ENCODE results near the gene CPNE4.

Gene CPNE4

DNA sequence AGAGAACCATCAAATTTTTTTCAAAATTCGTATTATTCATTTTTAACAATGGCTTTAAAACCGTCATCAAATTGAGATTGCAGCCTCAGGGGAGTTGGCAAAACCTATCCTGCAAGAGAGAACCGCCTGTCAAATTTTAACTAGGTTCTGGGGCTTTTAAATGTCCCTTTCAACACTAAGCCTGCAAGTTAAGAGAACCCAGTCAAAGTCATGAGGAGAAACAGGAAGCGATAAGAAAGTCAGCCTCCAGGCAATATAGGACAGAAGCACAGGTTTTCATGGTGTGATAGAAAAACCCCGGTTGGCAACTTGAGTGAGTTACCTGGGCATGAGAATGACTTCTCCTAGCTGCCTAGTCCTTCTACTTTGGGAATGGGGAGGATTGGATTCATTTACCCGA is 59.8 kb downstream of the CPNE4 start:
- TF ChIP-seq, protein P1, sequence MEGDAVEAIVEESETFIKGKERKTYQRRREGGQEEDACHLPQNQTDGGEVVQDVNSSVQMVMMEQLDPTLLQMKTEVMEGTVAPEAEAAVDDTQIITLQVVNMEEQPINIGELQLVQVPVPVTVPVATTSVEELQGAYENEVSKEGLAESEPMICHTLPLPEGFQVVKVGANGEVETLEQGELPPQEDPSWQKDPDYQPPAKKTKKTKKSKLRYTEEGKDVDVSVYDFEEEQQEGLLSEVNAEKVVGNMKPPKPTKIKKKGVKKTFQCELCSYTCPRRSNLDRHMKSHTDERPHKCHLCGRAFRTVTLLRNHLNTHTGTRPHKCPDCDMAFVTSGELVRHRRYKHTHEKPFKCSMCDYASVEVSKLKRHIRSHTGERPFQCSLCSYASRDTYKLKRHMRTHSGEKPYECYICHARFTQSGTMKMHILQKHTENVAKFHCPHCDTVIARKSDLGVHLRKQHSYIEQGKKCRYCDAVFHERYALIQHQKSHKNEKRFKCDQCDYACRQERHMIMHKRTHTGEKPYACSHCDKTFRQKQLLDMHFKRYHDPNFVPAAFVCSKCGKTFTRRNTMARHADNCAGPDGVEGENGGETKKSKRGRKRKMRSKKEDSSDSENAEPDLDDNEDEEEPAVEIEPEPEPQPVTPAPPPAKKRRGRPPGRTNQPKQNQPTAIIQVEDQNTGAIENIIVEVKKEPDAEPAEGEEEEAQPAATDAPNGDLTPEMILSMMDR (IDR thresholded peaks at IDR 0.05): no peak

DNA sequence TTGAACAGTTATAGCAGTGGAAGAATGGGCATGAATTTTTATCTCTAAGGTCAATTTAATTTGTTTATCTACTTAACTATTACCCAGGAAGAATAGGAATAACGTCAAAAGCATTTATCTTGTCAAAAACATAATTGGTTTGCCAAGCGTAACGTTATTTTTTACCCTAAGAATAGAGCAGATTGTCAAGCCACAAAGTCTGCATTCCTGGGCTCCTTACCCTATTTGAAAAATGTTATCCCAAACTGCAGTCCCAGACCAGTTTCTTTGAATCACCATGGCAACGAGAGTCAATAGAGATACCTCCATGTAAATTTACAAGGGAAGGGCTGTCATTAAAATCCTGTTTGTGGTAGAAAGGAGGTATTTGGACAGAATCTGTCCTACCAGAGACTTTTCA is 61.1 kb downstream of the CPNE4 start:
- TF ChIP-seq, protein P1 (IDR thresholded peaks at IDR 0.05): no peak

DNA sequence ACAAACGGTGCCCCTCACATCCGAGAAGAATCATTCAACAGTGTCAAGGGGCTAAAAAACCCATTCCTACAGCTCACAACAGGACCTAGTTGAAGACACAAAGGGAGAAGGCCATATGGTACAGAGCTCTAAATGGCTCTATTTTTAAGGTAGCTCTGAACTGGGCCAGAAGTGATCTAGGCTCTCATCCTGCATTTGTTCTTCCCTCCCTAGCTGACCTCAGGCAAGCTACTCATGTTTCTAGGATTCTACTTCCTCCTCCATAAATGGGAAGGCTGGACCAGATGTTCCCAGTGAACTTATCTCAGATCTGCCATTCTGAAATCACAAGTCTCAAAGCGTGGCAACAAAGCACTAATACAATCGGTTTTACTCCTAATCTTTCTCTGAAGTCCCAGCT is 62.3 kb downstream of the CPNE4 start:
- TF ChIP-seq, protein P1 (IDR thresholded peaks at IDR 0.05): no peak

DNA sequence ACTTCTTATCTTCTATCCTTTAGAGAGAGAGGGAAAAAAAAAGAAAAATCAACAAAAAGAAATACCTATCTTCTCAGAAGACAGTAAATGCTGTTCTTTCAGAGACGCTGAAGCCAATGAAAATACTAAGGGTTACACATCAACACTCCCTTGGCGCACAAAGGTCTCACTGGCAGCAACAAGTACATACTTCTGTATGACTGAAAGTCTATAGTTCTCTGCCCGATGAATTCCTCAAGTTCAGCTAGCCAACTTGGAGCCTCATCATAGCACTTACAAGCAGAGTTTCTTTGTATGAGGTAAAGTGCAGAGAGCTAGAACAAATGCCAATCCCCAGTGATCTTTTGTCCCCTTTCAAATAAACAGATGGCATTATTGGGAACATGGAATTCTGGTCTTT is 62.7 kb downstream of the CPNE4 start:
- TF ChIP-seq, protein P1 (IDR thresholded peaks at IDR 0.05): no peak

DNA sequence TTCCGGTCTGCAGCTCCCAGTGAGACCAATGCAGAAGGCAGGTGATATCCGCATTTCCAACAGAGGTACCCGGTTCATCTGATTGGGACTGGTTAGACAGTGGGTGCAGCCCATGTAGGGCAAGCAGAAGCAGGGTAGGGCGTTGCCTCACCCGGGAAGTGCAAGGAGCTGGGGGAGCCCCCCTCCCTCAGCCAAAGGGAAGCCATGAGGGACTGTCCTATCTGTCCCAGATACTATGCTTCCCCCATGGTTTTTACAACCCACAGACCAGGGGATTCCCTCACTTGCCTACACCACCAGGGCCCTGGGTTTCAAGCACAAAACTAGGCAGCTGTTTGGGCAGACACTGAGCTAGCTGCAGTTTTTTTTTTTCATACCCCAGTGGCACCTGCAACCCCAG is 71.8 kb downstream of the CPNE4 start:
- TF ChIP-seq, protein P1 (IDR thresholded peaks at IDR 0.05): no peak

DNA sequence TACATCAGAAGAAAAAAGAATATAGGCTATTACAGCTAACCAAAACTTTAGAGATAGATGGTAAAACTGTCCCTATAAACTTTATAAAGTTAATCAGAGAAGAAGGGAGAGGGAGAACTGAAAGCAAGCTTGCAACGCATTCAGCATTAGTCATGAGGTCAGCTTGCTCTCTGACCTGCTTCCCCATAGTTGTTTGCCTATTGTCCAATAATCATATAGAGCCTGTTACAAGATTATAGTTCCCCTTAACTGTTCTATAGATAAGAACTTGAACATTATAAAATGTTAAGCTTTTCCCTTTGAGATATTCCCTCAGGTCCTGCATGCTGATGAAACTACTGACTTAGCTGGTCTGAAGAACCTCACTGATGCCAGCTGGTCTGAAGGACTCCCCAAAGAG is 74.5 kb downstream of the CPNE4 start:
- TF ChIP-seq, protein P1 (IDR thresholded peaks at IDR 0.05): no peak

DNA sequence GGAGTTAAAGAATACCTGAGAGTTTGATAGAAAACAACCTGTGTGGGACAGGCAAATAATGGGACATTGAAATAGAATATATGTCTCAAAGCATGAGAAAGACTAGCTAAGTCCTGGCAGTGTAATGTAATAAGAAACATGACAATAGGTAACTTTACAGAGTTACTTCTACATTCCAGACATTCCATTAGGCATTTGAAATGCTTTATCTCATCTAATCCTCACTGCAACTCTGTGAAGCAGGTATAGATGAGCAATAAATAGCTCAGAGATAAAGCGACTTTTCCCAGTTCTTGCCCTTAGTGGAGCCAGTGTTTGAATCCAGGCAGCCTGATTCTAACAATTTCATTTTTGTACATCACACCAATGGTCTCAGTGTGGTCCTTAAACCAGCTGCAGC is 76.8 kb downstream of the CPNE4 start:
- TF ChIP-seq, protein P1 (IDR thresholded peaks at IDR 0.05): no peak

DNA sequence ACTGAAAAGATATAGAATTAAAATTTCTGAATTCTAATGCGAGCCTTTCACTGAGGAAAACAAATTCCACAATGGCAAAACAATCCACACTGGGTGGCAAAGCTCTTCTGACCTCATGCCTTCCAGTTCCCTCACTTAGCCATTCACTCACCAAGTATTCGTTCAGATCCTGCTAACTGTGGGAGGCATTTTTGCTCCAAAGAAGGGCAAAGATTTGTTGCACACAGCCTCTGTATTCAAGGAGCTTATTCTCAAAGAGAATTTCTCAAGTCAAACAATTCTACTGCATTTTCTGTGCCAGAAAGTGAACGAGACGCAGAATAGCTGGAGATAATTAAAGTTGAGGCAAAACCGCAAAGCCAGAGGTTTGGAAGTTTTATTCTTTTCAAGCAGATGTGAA is 77.3 kb downstream of the CPNE4 start:
- TF ChIP-seq, protein P1 (IDR thresholded peaks at IDR 0.05): no peak

Data from LNCAP (cell line).